HG02623 (cell line): ENCODE results near the gene PARD3.

Experiments
- ATAC-seq: cut with Tn5 transposase; IDR thresholded peaks from one replicate; pipeline ENCODE4 v1.9.1; 2021; ENCODE audit warnings: moderate library complexity; ENCODE audit not compliant: unreplicated experiment

PARD3 gene

GRCh38 chr10:34183016-34183796, 631.9 kb downstream of the PARD3 start:
- no peak for ATAC-seq

GRCh38 chr10:34181553-34182300, 633.4 kb downstream of the PARD3 start:
- ATAC-seq, result no peak

- ATAC-seq, result no peak
These were observed 634.3 kb downstream of the PARD3 start for GRCh38 chr10:34180749-34181148.

- ATAC-seq, result no peak
These were observed 635.8 kb downstream of the PARD3 start for GRCh38 chr10:34179280-34179679.

- ATAC-seq, result no peak
These were observed 636.3 kb downstream of the PARD3 start for GRCh38 chr10:34178756-34179155.

- no peak for ATAC-seq
These were observed 636.9 kb downstream of the PARD3 start for GRCh38 chr10:34178196-34178595.

GRCh38 chr10:34177445-34177844, 637.7 kb downstream of the PARD3 start:
- ATAC-seq, result no peak

GRCh38 chr10:34176351-34176750, 638.7 kb downstream of the PARD3 start:
- no peak for ATAC-seq

- ATAC-seq, result no peak
These were observed 640.0 kb downstream of the PARD3 start for GRCh38 chr10:34175121-34175520.

- no peak for ATAC-seq
These were observed 642.1 kb downstream of the PARD3 start for GRCh38 chr10:34172936-34173533.

GRCh38 chr10:34171957-34172527, 643.1 kb downstream of the PARD3 start:
- no peak for ATAC-seq

GRCh38 chr10:34169677-34170076, 645.4 kb downstream of the PARD3 start:
- no peak for ATAC-seq

GRCh38 chr10:34169131-34169530, 646.0 kb downstream of the PARD3 start:
- no peak for ATAC-seq

- no peak for ATAC-seq
These were observed 646.7 kb downstream of the PARD3 start for GRCh38 chr10:34168439-34168838.

- no peak for ATAC-seq
These were observed 648.3 kb downstream of the PARD3 start for GRCh38 chr10:34166823-34167222.

- no peak for ATAC-seq
These were observed 648.7 kb downstream of the PARD3 start for GRCh38 chr10:34166354-34166753.

GRCh38 chr10:34164029-34164428, 651.1 kb downstream of the PARD3 start:
- no peak for ATAC-seq

GRCh38 chr10:34163075-34163905, 651.8 kb downstream of the PARD3 start:
- ATAC-seq, result no peak

- no peak for ATAC-seq
These were observed 653.2 kb downstream of the PARD3 start for GRCh38 chr10:34161777-34162370.

GRCh38 chr10:34160595-34160994, 654.5 kb downstream of the PARD3 start:
- ATAC-seq, result no peak
